ENCODE results near the gene MSRB2.
"Not testable (repeated sequence)": the region's sequence is repeated elsewhere in the genome, so short reads cannot be mapped to it uniquely, and the experiment has no call there.

The MSRB2 gene

GRCh38 chr10:23072593-23072992, 22.8 kb upstream of the MSRB2 start:
- not testable (repeated sequence) for H2BK15ac ChIP-seq (ENCODE audit: low read depth, poor library complexity, severe bottlenecking); H3K14ac ChIP-seq (ENCODE audit: low read length in 2 of 2); H3K4me3 ChIP-seq (ENCODE audit: insufficient read depth in 1 of 2, low read depth in 1 of 2, low read length in 2 of 2); H3K9me3 ChIP-seq (ENCODE audit: control insufficient read depth, low read length); H3K9ac ChIP-seq (ENCODE audit: low read length); H2AK5ac ChIP-seq (ENCODE audit: low read length, severe bottlenecking); DNase-seq; H3K27ac ChIP-seq (ENCODE audit: low read length, poor library complexity, severe bottlenecking); H3K4ac ChIP-seq (ENCODE audit: low read depth in 1 of 2, low read length in 2 of 2); H3K23ac ChIP-seq (ENCODE audit: low read length in 2 of 2); H4K91ac ChIP-seq (ENCODE audit: low read length); H3K36me3 ChIP-seq (ENCODE audit: control insufficient read depth in 1 of 2, insufficient read depth in 2 of 2, low read depth in 1 of 2, low read length in 2 of 2); H3K79me1 ChIP-seq (replicated peaks; ENCODE audit: low read length, poor library complexity, severe bottlenecking); H3K18ac ChIP-seq (ENCODE audit: low read depth in 1 of 2, low read length in 2 of 2); H3K4me1 ChIP-seq (ENCODE audit: control insufficient read depth, insufficient read depth, low read depth, low read length); H2AFZ ChIP-seq (ENCODE audit: low read depth, low read length); H4K8ac ChIP-seq (ENCODE audit: low read length); H2BK120ac ChIP-seq (ENCODE audit: low read depth, low read length); H2BK5ac ChIP-seq (ENCODE audit: low read depth, low read length, poor library complexity, severe bottlenecking); H2BK12ac ChIP-seq (ENCODE audit: low read length in 2 of 2); H3K4me2 ChIP-seq (ENCODE audit: low read length, poor library complexity, severe bottlenecking)
- peaks cover 0 to 17% of the 10 kb centered on the region in 2 experiments for H3K27me3 ChIP-seq (ENCODE audit: control insufficient read depth in 1 of 2, insufficient read depth in 1 of 2, low read length in 2 of 2)
- 92% methylated on average over 2 of the region's 3 CpGs for WGBS

GRCh38 chr10:23073527-23073926, 21.9 kb upstream of the MSRB2 start:
- Histone ChIP-seq H2BK12ac (ENCODE audit: low read length in 2 of 2) (no peak overlapping the region), H3K9me3 (ENCODE audit: control insufficient read depth, low read length) (no peaks in the 10 kb centered on the region), H3K27me3 (ENCODE audit: control insufficient read depth in 1 of 2, insufficient read depth in 1 of 2, low read length in 2 of 2) (peaks cover 0 to 17% of the 10 kb centered on the region in 2 experiments), H4K91ac (ENCODE audit: low read length) (no peak overlapping the region), H3K9ac (ENCODE audit: low read length) (no peak overlapping the region), H2AK5ac (ENCODE audit: low read length, severe bottlenecking) (no peak overlapping the region), H3K36me3 (ENCODE audit: control insufficient read depth in 1 of 2, insufficient read depth in 2 of 2, low read depth in 1 of 2, low read length in 2 of 2) (no peaks in the 10 kb centered on the region), H3K18ac (ENCODE audit: low read depth in 1 of 2, low read length in 2 of 2) (no peak overlapping the region), H3K4ac (ENCODE audit: low read depth in 1 of 2, low read length in 2 of 2) (no peak overlapping the region), H2BK5ac (ENCODE audit: low read depth, low read length, poor library complexity, severe bottlenecking) (no peak overlapping the region), H3K79me1 (replicated peaks; ENCODE audit: low read length, poor library complexity, severe bottlenecking) (no peaks in the 10 kb centered on the region), H3K4me2 (ENCODE audit: low read length, poor library complexity, severe bottlenecking) (no peak overlapping the region), H3K4me1 (ENCODE audit: control insufficient read depth, insufficient read depth, low read depth, low read length) (no peaks in the 10 kb centered on the region), H3K4me3 (ENCODE audit: insufficient read depth in 1 of 2, low read depth in 1 of 2, low read length in 2 of 2) (no peak overlapping the region), H2BK15ac (ENCODE audit: low read depth, poor library complexity, severe bottlenecking) (no peak overlapping the region), H2BK120ac (ENCODE audit: low read depth, low read length) (no peak overlapping the region), H3K14ac (ENCODE audit: low read length in 2 of 2) (no peak overlapping the region), H2AFZ (ENCODE audit: low read depth, low read length) (no peak overlapping the region), H3K27ac (ENCODE audit: low read length, poor library complexity, severe bottlenecking) (no peak overlapping the region), H3K23ac (ENCODE audit: low read length in 2 of 2) (no peak overlapping the region), H4K8ac (ENCODE audit: low read length) (no peak overlapping the region)
- 82% methylated on average over 3 of the region's 3 CpGs for WGBS
- no peak for DNase-seq

GRCh38 chr10:23075672-23076071, 19.7 kb upstream of the MSRB2 start:
- H3K4me1 ChIP-seq (ENCODE audit: control insufficient read depth, insufficient read depth, low read depth, low read length): no peaks in the 10 kb centered on the region
- no peak overlapping the region for H3K18ac ChIP-seq (ENCODE audit: low read depth in 1 of 2, low read length in 2 of 2)
- WGBS: 86% methylated on average over 2 of the region's 3 CpGs

GRCh38 chr10:23078114-23078513, 17.3 kb upstream of the MSRB2 start:
- no peak overlapping the region for H2AFZ ChIP-seq (ENCODE audit: low read depth, low read length)
- no peak overlapping the region for H3K14ac ChIP-seq (ENCODE audit: low read length in 2 of 2)
- H2BK120ac ChIP-seq (ENCODE audit: low read depth, low read length): no peak overlapping the region
- no peak overlapping the region for H3K9ac ChIP-seq (ENCODE audit: low read length)
- H3K18ac ChIP-seq (ENCODE audit: low read depth in 1 of 2, low read length in 2 of 2): no peak overlapping the region
- H2BK12ac ChIP-seq (ENCODE audit: low read length in 2 of 2): no peak overlapping the region
- H3K4me3 ChIP-seq (ENCODE audit: insufficient read depth in 1 of 2, low read depth in 1 of 2, low read length in 2 of 2): no peak overlapping the region
- WGBS: 100% methylated on average over 1 of the region's 2 CpGs
- H3K79me1 ChIP-seq (replicated peaks; ENCODE audit: low read length, poor library complexity, severe bottlenecking): no peaks in the 10 kb centered on the region
- no peak overlapping the region for H4K91ac ChIP-seq (ENCODE audit: low read length)
- no peak overlapping the region for H3K4me2 ChIP-seq (ENCODE audit: low read length, poor library complexity, severe bottlenecking)
- no peaks in the 10 kb centered on the region for H3K36me3 ChIP-seq (ENCODE audit: control insufficient read depth in 1 of 2, insufficient read depth in 2 of 2, low read depth in 1 of 2, low read length in 2 of 2)
- H3K4ac ChIP-seq (ENCODE audit: low read depth in 1 of 2, low read length in 2 of 2): no peak overlapping the region
- H2BK15ac ChIP-seq (ENCODE audit: low read depth, poor library complexity, severe bottlenecking): no peak overlapping the region
- no peak overlapping the region for H3K23ac ChIP-seq (ENCODE audit: low read length in 2 of 2)
- no peaks in the 10 kb centered on the region for H3K9me3 ChIP-seq (ENCODE audit: control insufficient read depth, low read length)
- H2AK5ac ChIP-seq (ENCODE audit: low read length, severe bottlenecking): no peak overlapping the region
- no peak for DNase-seq
- H3K27me3 ChIP-seq (ENCODE audit: control insufficient read depth in 1 of 2, insufficient read depth in 1 of 2, low read length in 2 of 2): peaks cover 20 to 42% of the 10 kb centered on the region in 2 experiments
- no peak overlapping the region for H3K27ac ChIP-seq (ENCODE audit: low read length, poor library complexity, severe bottlenecking)
- H3K4me1 ChIP-seq (ENCODE audit: control insufficient read depth, insufficient read depth, low read depth, low read length): no peaks in the 10 kb centered on the region
- no peak overlapping the region for H2BK5ac ChIP-seq (ENCODE audit: low read depth, low read length, poor library complexity, severe bottlenecking)
- H4K8ac ChIP-seq (ENCODE audit: low read length): no peak overlapping the region

More at GRCh38 chr10:23075672-23076071, 19.7 kb upstream of the MSRB2 start:
- DNase-seq: no peak
- H3K9me3 ChIP-seq (ENCODE audit: control insufficient read depth, low read length): no peaks in the 10 kb centered on the region
- no peak overlapping the region for H2BK120ac ChIP-seq (ENCODE audit: low read depth, low read length)
- no peak overlapping the region for H4K8ac ChIP-seq (ENCODE audit: low read length)
- no peak overlapping the region for H2BK12ac ChIP-seq (ENCODE audit: low read length in 2 of 2)
- H3K23ac ChIP-seq (ENCODE audit: low read length in 2 of 2): no peak overlapping the region
- no peaks in the 10 kb centered on the region for H3K79me1 ChIP-seq (replicated peaks; ENCODE audit: low read length, poor library complexity, severe bottlenecking)
- no peak overlapping the region for H3K4ac ChIP-seq (ENCODE audit: low read depth in 1 of 2, low read length in 2 of 2)
- H3K27ac ChIP-seq (ENCODE audit: low read length, poor library complexity, severe bottlenecking): no peak overlapping the region
- H3K4me3 ChIP-seq (ENCODE audit: insufficient read depth in 1 of 2, low read depth in 1 of 2, low read length in 2 of 2): no peak overlapping the region
- no peaks in the 10 kb centered on the region for H3K36me3 ChIP-seq (ENCODE audit: control insufficient read depth in 1 of 2, insufficient read depth in 2 of 2, low read depth in 1 of 2, low read length in 2 of 2)
- no peak overlapping the region for H3K9ac ChIP-seq (ENCODE audit: low read length)
- H3K4me2 ChIP-seq (ENCODE audit: low read length, poor library complexity, severe bottlenecking): no peak overlapping the region
- H3K27me3 ChIP-seq (ENCODE audit: control insufficient read depth in 1 of 2, insufficient read depth in 1 of 2, low read length in 2 of 2): peaks cover 9 to 22% of the 10 kb centered on the region in 2 experiments
- no peak overlapping the region for H2AK5ac ChIP-seq (ENCODE audit: low read length, severe bottlenecking)
- H2BK15ac ChIP-seq (ENCODE audit: low read depth, poor library complexity, severe bottlenecking): no peak overlapping the region
- no peak overlapping the region for H4K91ac ChIP-seq (ENCODE audit: low read length)
- H3K14ac ChIP-seq (ENCODE audit: low read length in 2 of 2): no peak overlapping the region
- no peak overlapping the region for H2AFZ ChIP-seq (ENCODE audit: low read depth, low read length)
- no peak overlapping the region for H2BK5ac ChIP-seq (ENCODE audit: low read depth, low read length, poor library complexity, severe bottlenecking)
